K562 (cell line): ENCODE measurements around the gene PDGFD. TPM values are rescaled to one million over a fixed set of nuclear protein-coding genes. Genes with fewer than 3 reads are reported as not detected.

Source experiments
- ATAC-seq: fragments of 200-7000 bp; cut with Tn5 transposase; 3 replicates; pipeline ENCODE4 v1.9.1; 2020; ENCODE audit warnings: moderate library complexity
- BruUV-seq: library from RNA; stranded (reverse); fragments of 400-500 nt; replicated peaks from 2 replicates; lab custom pipeline; 2021; lab: Mats Ljungman, UMichigan
- CTCF ChIA-PET: fragments of 300-600 bp; formaldehyde crosslinking; extraction: SDS; loops from one replicate; lab custom pipeline; 2021; ENCODE audit warnings: low intra/inter-chr PET ratio; lab: Yijun Ruan, JAX
- POLR2A ChIA-PET: fragments of 300-600, 350-650 bp; sonication (Branson Sonifier 250); formaldehyde crosslinking; extraction: SDS; loops from one replicate; lab custom pipeline; 2021; ENCODE audit warnings: antibody characterized with exemption, inconsistent platforms; lab: Yijun Ruan, JAX
- DNase-seq, 4 experiments: peaks; one replicate each; pipeline versions ENCODE4 v3.0.0 to v3.0.0-alpha.2; 2011 to 2018; ENCODE audit warnings: low spot score in 3 of 4, mixed read lengths in 3 of 4; ENCODE audit errors: extremely low read depth in 1 of 4
- FAIRE-seq: peaks from 2 replicates; lab custom pipeline; 2011; peaks lifted over from hg19 to GRCh38; lab: Jason Lieb, UNC
- H2AFZ ChIP-seq: 2 replicates; pipeline ENCODE4 v1.6.0; 2011; ENCODE audit warnings: low read depth, low read length, control low read depth, inconsistent platforms
- H3K27ac ChIP-seq: fragments of 200-600 bp; 3 replicates; pipeline ENCODE4 v1.8.0; 2011; ENCODE audit warnings: low read depth, mild to moderate bottlenecking, control low read depth, inconsistent platforms, low read length, moderate library complexity, mixed read lengths; ENCODE audit errors: extremely low read depth
- H3K27me3 ChIP-seq, 2 experiments: fragments of 300-600 bp in 1 of 2; 2 replicates in 1 of 2; 3 replicates in 1 of 2; pipeline versions ENCODE4 v1.6.0 to v1.8.0; 2011; ENCODE audit warnings: inconsistent platforms in 2 of 2, low read length in 2 of 2, mild to moderate bottlenecking in 1 of 2, mixed read lengths in 1 of 2, moderate library complexity in 1 of 2; ENCODE audit not compliant: control insufficient read depth in 2 of 2, insufficient read depth in 2 of 2
- H3K36me3 ChIP-seq: fragments of 300-600 bp; 3 replicates; pipeline ENCODE4 v1.8.0; 2011; ENCODE audit warnings: mild to moderate bottlenecking, low read length, inconsistent platforms; ENCODE audit not compliant: control insufficient read depth, insufficient read depth
- H3K4me1 ChIP-seq, 2 experiments: fragments of 200-600 bp in 1 of 2; replicated peaks in 1 of 2; 2 replicates in 1 of 2; 3 replicates in 1 of 2; pipeline versions ENCODE4 v1.5.1 to v1.8.0; 2011; ENCODE audit warnings: inconsistent platforms in 2 of 2, low read length in 2 of 2, mild to moderate bottlenecking in 1 of 2, mixed read lengths in 1 of 2, moderate library complexity in 1 of 2; ENCODE audit not compliant: control insufficient read depth in 2 of 2, insufficient read depth in 2 of 2
- H3K4me2 ChIP-seq: 2 replicates; pipeline ENCODE4 v1.6.1; 2011; ENCODE audit warnings: low read length, control low read depth, inconsistent platforms, mixed read lengths; ENCODE audit not compliant: insufficient read depth
- H3K4me3 ChIP-seq: fragments of 200-600 bp; sonication (generic), shearing (Covaris generic); 2 replicates; pipeline ENCODE4 v1.5.1; 2016; ENCODE audit warnings: control low read depth, inconsistent platforms
- H3K79me2 ChIP-seq: fragments of 200-600 bp; 3 replicates; pipeline ENCODE4 v1.8.0; 2011; ENCODE audit warnings: low read length, inconsistent platforms; ENCODE audit not compliant: control insufficient read depth, insufficient read depth
- H3K9ac ChIP-seq, 2 experiments: 2 replicates each; pipeline versions ENCODE4 v1.6.0 to v1.6.1; 2011; ENCODE audit warnings: low read depth in 2 of 2, low read length in 2 of 2, control low read depth in 1 of 2, inconsistent platforms in 1 of 2, mild to moderate bottlenecking in 1 of 2, mixed read lengths in 1 of 2; ENCODE audit not compliant: insufficient read depth in 1 of 2
- H3K9me1 ChIP-seq: one replicate; pipeline ENCODE4 v1.6.0; 2011; ENCODE audit warnings: inconsistent platforms, mild to moderate bottlenecking, low read length, moderate library complexity; ENCODE audit not compliant: control insufficient read depth, insufficient read depth
- H3K9me3 ChIP-seq: replicated peaks from 2 replicates; pipeline ENCODE4 v1.5.1; 2011; ENCODE audit warnings: low read depth, low read length, inconsistent platforms; ENCODE audit not compliant: control insufficient read depth, insufficient read depth
- H4K20me1 ChIP-seq: replicated peaks from 2 replicates; pipeline ENCODE4 v1.6.1; 2011; ENCODE audit warnings: low read length, inconsistent platforms, mixed read lengths; ENCODE audit not compliant: control insufficient read depth, insufficient read depth
- ASH1L ChIP-seq: fragments of 450-650 bp; IDR thresholded peaks from 2 replicates; pipeline ENCODE4 v1.6.1; 2018; ENCODE audit warnings: borderline replicate concordance, mild to moderate bottlenecking, low read depth; ENCODE audit not compliant: partially characterized antibody
- ATF3 ChIP-seq, 2 experiments: fragments of 450-650 bp in 1 of 2; sonication (generic) in 1 of 2; formaldehyde crosslinking in 1 of 2; IDR thresholded peaks in 1 of 2; conservative IDR thresholded peaks in 1 of 2; 2 replicates each; pipeline versions ENCODE4 v1.6.1 to v1.8.1; 2016 to 2023; ENCODE audit warnings: mild to moderate bottlenecking in 2 of 2, moderate library complexity in 2 of 2, inconsistent platforms in 1 of 2, missing genetic modification reagents in 1 of 2
- BCL6 ChIP-seq: fragments of 250-450 bp; sonication (Bioruptor Pico); IDR thresholded peaks from 2 replicates; pipeline ENCODE4 v1.4.0; 2020
- MCM5 ChIP-seq: fragments of 450-650 bp; IDR thresholded peaks from 2 replicates; pipeline ENCODE4 v1.6.1; 2016; ENCODE audit warnings: low read depth
- MEIS2 ChIP-seq: fragments of 450-650 bp; IDR thresholded peaks from 2 replicates; pipeline ENCODE4 v1.6.1; 2014; ENCODE audit warnings: mild to moderate bottlenecking; ENCODE audit not compliant: partially characterized antibody
- NFYB ChIP-seq: IDR thresholded peaks from 2 replicates; pipeline ENCODE4 v1.6.1; 2011; ENCODE audit warnings: mild to moderate bottlenecking, moderate library complexity; ENCODE audit not compliant: insufficient read length; ENCODE audit errors: extremely low read depth
- RBBP5 ChIP-seq: fragments of 200-600 bp; sonication (generic); IDR thresholded peaks from 2 replicates; pipeline ENCODE4 v1.6.1; 2012; ENCODE audit warnings: borderline replicate concordance, mild to moderate bottlenecking, low read length, control low read depth, inconsistent platforms; ENCODE audit not compliant: insufficient read depth, poor library complexity, severe bottlenecking
- SMARCE1 ChIP-seq: fragments of 450-650 bp; IDR thresholded peaks from 2 replicates; pipeline ENCODE4 v1.7.1; 2016; ENCODE audit warnings: mild to moderate bottlenecking
- SREBF1 ChIP-seq: fragments of 150-350 bp; IDR thresholded peaks from 2 replicates; pipeline ENCODE4 v1.6.1; 2014; ENCODE audit warnings: antibody characterized with exemption, low read depth, low read length, borderline replicate concordance
- ZNF197 ChIP-seq: fragments of 200-800 bp; sonication (Bioruptor generic); IDR thresholded peaks from 2 replicates; pipeline ENCODE4 v1.6.1; 2016; ENCODE audit warnings: low read depth, missing genetic modification characterization, missing compliant biosample characterization
- ZNF311 ChIP-seq: fragments of 250-450 bp; sonication (Bioruptor Pico); IDR thresholded peaks from 2 replicates; pipeline ENCODE4 v1.4.0; 2020; ENCODE audit warnings: mild to moderate bottlenecking, moderate library complexity
- ZNF444 ChIP-seq: fragments of 250-450 bp; sonication (Bioruptor Pico); IDR thresholded peaks from 2 replicates; pipeline ENCODE4 v1.4.0; 2020; ENCODE audit warnings: mild to moderate bottlenecking, moderate library complexity
- ZNF655 ChIP-seq: fragments of 250-450 bp; sonication (Bioruptor Pico); IDR thresholded peaks from 2 replicates; pipeline ENCODE4 v1.5.0; 2021
- in situ Hi-C: fragments of 300-500 bp; cut with MboI; formaldehyde crosslinking; loops from 4 replicates; pipeline ENCODE4 v1.15.0; 2018; ENCODE audit warnings: inconsistent platforms, mixed read lengths
- intact Hi-C: fragments of 100-400 bp; cut with micrococcal nuclease; formaldehyde crosslinking; loops from 2 replicates; pipeline ENCODE4 v1.14.2; 2022
- polyA plus RNA-seq, 8 experiments: library from polyadenylated mRNA; depleted of rRNA in 4 of 8; stranded (reverse) in 5 of 8; unstranded in 3 of 8; fragments of >200 nt; fragmentation: Nextera tagmentation in 2 of 8; fragmentation: Illumina TruSeq in 1 of 8; extraction: Ambion mirVana in 2 of 8; extraction: Trizol in 1 of 8; gene quantifications; 2 replicates each; pipeline versions ENCODE4 v1.2.1 to v1.2.3, GENCODE V29; 2011 to 2014; ENCODE audit warnings: inconsistent platforms in 1 of 8, missing spikeins in 1 of 8
- total RNA-seq, 7 experiments: library from RNA; depleted of rRNA in 6 of 7; stranded (reverse); fragments of >200 nt in 6 of 7; fragmentation: Illumina TruSeq in 2 of 7; extraction: Trizol in 2 of 7; gene quantifications; 2 replicates each; pipeline versions ENCODE4 v1.2.1 to v1.2.3, GENCODE V29; 2011 to 2021; ENCODE audit warnings: low replicate concordance in 1 of 7

The PDGFD gene
- total and polyA plus RNA-seq, 9 of the 15 experiments (the other 6 are each of a cell fraction or from before 2014, with no cell fraction given): 0.11 TPM; not detected in 8

DNA sequence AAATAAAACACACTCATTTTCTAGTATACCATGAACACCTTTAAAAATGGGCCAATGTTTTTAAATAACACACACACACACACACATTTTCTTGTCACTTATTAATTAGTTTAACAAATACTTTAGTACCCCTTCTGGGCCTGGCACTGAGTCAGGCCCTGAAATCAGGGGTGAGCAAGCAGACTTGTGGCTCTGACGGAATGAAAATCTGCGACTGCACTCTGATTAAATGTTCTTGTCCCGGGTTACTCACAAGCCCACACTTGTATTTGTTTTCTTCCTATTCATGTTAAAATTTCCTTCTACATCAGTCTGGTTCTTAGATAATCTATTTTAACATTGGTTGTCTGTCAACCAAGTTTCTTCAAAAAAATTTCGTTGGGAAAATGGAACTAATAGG, 43.0 kb upstream of the PDGFD start (continued):
- no peak for TF ChIP-seq ZNF655

DNA sequence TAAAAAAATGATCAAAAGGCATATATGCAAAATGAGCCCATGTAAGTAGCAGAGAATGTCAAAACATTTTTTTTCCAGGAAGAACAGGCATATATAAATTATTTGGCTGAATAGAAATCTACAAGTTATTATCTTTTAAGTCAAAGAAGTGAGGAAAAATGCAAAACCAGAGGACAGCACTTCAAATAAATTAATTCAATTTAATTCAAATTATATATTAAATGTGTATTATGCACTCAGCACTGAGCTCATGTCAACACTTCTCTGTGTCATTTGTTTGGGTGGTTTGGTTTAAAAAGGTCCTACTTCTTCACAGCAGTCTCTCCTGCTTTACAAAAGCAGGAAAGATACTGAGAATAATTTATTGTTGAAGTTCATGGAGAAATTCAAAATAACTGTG, 41.9 kb upstream of the PDGFD start:
- Histone ChIP-seq H3K36me3 (no peaks in the 10 kb centered on the region), H3K27ac (no peak overlapping the region), H2AFZ (no peak overlapping the region), H3K27me3 (no peaks in the 10 kb centered on the region), H3K4me3 (no peak overlapping the region), H3K9me1 (no peaks in the 10 kb centered on the region), H3K9me3 (no peaks in the 10 kb centered on the region; the same call in 1 of the 2 replicates), H3K4me1 (no peaks in the 10 kb centered on the region), H3K4me2 (no peak overlapping the region), H3K79me2 (no peaks in the 10 kb centered on the region), H3K9ac (no peak overlapping the region), H4K20me1 (no peaks in the 10 kb centered on the region)
- no peak for TF ChIP-seq ASH1L
- no peak for TF ChIP-seq ZNF197
- no peak for TF ChIP-seq ATF3 (IDR thresholded peaks at IDR 0.05)
- no peak for TF ChIP-seq ATF3 (CRISPR knock-in tag; conservative IDR thresholded peaks at IDR 0.05)
- TF ChIP-seq ZNF311: no peak
- TF ChIP-seq RBBP5: no peak
- no peak for TF ChIP-seq BCL6 (CRISPR knock-in tag)
- TF ChIP-seq ZNF444: no peak
- no peak for TF ChIP-seq SMARCE1
- TF ChIP-seq MCM5: no peak
- no peak for TF ChIP-seq MEIS2
- TF ChIP-seq NFYB: no peak
- no peak for TF ChIP-seq SREBF1
- no TSS peak for BruUV-seq
- ChIA-PET CTCF (no interaction called here), POLR2A (no interaction called here)
- intact Hi-C loops: no loop called here
- FAIRE-seq: no peak
- no peak for DNase-seq
- in situ Hi-C loops: no loop called here
- no peak for ATAC-seq
